WI38 (cell line): ENCODE results near the gene KLB.

Experiments used
- H3K4me3 ChIP-seq: 2 replicates; pipeline ENCODE4 v1.5.1; 2011; ENCODE audit warnings: low read depth, mild to moderate bottlenecking, control low read depth, low read length
- TF ChIP-seq, protein P1 (sequence below): IDR thresholded peaks from 2 replicates; pipeline ENCODE4 v1.5.1; 2012; ENCODE audit warnings: low read depth, mild to moderate bottlenecking, control low read depth, low read length

Gene KLB

DNA sequence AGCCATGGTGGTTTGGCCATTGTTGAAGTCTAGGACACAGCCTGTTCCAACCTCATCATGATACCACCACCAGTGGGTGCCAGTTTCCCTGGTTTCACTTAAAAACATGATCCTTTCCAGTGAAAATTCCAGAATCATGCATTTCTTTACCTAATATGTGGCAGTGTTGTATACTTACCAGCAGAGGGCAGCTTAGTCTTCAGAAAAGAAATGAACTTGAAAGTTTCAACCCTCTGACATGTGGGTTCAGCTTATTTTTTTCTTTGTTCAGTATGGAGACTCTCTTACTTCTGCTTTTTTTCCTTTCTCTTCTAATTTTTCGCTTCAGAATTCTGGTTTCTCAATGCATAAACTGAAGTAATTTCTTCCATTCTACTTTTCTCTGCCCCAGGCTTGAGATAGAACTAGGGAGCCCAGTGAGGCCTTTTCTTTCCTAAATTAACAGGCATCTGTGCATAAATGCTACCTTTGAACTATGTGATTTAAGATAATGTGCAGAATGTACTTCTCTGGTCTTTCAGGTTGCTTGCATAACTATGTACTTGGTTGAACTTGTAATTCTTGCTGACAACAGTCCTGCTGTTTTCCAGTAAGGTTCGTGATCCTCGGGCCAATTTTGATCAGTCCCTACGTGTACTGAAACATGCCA is 62.8 kb downstream of the KLB start:
- H3K4me3 ChIP-seq: no peak overlapping the region
- TF ChIP-seq, protein P1, sequence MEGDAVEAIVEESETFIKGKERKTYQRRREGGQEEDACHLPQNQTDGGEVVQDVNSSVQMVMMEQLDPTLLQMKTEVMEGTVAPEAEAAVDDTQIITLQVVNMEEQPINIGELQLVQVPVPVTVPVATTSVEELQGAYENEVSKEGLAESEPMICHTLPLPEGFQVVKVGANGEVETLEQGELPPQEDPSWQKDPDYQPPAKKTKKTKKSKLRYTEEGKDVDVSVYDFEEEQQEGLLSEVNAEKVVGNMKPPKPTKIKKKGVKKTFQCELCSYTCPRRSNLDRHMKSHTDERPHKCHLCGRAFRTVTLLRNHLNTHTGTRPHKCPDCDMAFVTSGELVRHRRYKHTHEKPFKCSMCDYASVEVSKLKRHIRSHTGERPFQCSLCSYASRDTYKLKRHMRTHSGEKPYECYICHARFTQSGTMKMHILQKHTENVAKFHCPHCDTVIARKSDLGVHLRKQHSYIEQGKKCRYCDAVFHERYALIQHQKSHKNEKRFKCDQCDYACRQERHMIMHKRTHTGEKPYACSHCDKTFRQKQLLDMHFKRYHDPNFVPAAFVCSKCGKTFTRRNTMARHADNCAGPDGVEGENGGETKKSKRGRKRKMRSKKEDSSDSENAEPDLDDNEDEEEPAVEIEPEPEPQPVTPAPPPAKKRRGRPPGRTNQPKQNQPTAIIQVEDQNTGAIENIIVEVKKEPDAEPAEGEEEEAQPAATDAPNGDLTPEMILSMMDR: peak; percentile 77

DNA sequence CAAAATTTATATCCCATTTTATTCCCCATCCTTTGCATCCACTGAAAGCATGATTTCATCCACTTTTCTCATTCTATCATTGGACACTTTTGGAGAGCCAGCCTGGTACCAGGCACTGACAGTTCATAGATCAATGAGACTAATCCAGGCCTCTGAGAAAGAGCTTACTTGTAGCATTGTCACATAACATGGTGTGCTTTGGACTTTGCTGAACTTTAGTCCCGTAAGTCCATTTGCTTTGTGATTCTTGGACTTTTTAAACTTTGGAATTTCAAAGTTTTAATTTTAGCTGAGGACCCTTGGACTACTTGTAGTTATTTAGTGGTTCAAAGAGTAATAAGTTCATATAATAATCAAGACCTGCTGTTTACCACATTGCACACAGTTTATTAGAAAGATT is 63.7 kb downstream of the KLB start:
- H3K4me3 ChIP-seq: no peak overlapping the region
- TF ChIP-seq, protein P1: no peak

DNA sequence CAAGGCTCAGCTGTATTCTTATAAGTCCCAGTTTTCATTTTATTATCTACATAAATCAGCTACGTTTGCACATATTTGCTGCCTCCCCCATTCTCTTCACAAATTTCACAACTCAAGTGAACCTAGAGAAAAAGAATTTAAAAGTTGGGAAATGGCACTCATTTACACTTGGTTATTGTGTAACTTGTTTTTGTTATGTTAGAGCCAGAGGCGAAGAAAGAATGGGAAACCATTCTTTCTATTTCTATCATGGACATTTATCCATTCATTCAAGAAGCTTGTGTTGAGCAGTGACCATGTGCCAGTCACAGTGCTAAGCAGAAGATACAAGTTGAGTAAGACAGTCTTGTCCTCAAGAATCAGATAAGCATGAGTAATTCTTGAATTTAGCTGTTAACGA is 65.7 kb downstream of the KLB start:
- TF ChIP-seq, protein P1: no peak

DNA sequence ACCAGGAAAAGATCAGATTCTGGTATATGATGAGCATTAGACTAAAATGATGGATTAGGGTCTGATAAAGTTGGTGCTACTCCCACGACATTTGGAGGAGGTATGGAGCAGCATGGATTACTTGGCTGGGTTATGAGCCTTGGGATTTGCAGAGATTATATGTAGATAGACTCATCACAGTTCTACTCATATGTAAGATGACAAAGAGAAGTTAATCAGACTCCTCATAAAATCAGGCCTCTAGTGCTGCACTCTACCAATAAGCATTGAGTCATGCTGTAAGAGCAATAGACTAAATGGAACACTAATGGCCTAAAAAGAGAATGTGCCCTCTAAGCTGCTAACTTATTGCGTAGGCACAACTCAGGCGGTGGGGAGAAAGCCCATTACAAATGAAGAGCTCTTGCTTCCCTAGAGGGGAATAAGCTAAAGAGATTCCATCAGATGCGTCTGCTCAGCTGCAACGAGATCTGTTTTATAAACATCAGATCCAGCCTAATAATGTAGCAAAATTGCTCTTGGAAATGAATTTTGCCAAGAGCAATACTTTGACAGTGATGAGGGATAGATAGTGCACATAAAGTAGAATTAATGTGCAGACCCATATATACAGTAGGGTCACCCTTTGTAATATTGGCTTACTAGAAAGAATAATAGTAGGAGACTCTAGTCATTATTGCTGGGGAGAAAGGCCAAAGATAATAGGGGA is 69.6 kb downstream of the KLB start:
- TF ChIP-seq, protein P1: no peak
- no peak overlapping the region for H3K4me3 ChIP-seq

More for the DNA sequence above, 65.7 kb downstream of the KLB start:
- H3K4me3 ChIP-seq: no peak overlapping the region

DNA sequence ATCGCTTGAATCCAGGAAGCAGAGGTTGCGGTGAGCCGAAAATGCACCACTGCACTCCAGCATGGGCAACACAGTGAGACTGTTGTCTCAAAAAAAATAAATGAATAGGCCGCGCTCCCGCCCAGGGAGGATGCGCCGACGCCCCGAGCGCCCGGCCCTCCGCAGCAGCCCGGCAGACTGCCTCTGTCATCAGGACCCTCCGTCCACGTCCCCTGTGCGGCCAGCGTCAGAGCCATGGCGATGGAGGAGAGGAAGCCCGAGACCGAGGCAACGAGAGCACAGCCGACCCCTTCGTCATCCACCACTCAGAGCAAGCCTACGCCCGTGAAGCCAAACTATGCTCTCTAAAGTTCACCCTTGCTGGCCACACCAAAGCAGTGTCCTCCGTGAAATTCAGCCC is 73.5 kb downstream of the KLB start:
- no peak overlapping the region for H3K4me3 ChIP-seq
- TF ChIP-seq, protein P1: no peak

DNA sequence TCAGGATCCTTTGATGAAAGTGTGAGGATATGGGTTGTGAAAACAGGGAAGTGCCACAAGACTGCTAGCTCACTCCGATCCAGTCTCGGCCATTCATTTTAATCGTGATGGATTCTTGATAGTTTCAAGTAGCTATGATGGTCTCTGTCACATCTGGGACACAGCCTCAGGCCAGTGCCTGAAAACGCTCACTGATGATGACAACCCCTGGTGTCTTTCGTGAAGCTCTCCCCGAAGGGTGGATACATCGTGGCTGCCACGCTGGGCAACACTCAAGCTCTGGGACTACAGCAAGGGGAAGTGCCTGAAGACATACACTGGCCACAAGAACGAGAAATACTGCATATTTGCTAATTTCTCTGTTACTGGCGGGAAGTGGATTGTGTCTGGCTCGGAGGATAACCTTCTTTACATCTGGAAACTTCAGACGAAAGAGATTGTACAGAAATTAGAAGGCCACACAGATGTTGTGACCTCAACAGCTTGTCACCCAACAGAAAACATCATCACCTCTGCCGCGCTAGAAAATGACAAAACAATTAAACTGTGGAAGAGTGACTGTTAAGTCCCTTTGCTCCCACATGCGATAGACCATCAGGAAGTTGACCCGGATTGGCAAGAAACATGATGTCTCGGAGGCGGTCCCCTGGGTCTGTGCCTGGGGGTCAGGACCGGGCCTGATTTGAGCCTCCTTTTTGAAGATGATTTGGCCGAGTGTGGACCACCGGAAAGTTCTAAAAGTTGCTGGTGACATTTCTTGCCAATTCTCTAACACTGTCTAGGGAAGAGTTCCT is 74.4 kb downstream of the KLB start:
- TF ChIP-seq, protein P1: no peak
- H3K4me3 ChIP-seq: no peak overlapping the region
